GM18909 (cell line): ENCODE measurements around the gene PLAC8L1.
"Not testable (repeated sequence)": the region's sequence is repeated elsewhere in the genome, so short reads cannot be mapped to it uniquely, and the experiment has no call there.

Experiments
- ATAC-seq: cut with Tn5 transposase; IDR thresholded peaks from one replicate; pipeline ENCODE4 v1.9.1; 2021; ENCODE audit warnings: mild to moderate bottlenecking; ENCODE audit not compliant: unreplicated experiment, poor library complexity

The PLAC8L1 gene, protein sequence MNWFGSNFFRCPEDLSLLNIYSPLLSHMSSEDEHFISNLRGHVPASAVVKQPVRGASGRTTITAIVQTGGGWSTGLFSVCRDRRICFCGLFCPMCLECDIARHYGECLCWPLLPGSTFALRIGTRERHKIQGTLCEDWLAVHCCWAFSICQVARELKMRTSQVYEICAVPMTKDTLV

DNA sequence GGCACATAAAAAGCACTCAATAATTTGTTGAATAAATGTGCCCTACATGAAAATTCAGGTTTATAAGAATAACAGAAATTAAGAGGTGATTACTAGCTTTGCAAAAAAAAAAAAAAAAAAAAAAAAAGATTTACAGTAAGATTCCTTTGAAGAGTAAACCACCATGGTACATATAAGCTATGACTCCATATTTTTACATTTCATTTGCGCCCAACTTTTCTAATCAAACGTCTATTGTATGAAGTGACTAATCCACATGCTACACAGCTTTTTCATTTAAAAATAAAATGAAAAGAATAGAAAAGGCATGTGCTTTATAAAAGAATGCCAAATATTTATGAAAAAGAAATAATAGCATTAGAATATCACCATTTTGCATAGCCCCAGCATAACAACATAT, at the start of gene PLAC8L1:
PLAC8L1 (minus strand) TSS at position 101 of the 400 bp plus-strand sequence. CDS start 1,266 bp downstream, outside the sequence.
- ATAC-seq, result no peak

DNA sequence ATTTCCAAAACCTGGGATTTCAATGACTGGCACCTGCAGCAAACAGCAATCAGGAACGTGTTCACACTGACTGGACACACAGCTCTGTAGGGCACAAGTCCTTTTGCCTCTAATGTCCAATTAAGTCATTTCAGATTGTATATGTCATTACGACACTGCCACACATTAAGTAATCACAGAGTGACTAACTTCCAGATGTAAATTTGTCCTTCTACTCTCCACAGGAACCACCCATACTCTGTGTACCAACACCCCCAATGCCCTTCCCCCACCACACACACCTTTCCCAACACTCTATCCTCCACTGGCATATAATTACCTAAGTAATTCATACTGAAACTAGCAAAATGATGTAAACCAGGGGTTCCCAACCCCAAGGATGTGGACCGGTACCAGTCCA, 46.6 kb upstream of the PLAC8L1 start:
- no peak for ATAC-seq

DNA sequence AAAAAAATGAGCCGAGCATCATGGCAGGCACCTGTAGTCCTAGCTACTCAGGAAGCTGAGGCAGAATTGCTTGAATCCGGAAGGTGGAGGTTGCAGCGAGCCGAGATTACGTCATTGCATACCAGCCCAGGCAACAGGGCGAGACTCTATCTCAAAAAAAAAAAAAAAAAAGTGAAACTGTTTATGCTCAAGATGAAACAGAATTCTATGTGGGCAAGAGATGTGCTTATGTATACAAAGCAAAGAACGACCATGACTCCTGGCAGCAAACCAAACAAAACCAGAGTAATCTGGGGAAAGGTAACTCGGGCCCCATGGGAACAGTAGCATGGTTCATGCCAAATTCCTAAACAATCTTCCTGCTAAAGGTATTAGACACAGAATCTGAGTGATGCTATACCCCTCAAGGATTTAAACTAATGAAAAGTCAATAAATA, 32.6 kb upstream of the PLAC8L1 start:
- ATAC-seq, result no peak

DNA sequence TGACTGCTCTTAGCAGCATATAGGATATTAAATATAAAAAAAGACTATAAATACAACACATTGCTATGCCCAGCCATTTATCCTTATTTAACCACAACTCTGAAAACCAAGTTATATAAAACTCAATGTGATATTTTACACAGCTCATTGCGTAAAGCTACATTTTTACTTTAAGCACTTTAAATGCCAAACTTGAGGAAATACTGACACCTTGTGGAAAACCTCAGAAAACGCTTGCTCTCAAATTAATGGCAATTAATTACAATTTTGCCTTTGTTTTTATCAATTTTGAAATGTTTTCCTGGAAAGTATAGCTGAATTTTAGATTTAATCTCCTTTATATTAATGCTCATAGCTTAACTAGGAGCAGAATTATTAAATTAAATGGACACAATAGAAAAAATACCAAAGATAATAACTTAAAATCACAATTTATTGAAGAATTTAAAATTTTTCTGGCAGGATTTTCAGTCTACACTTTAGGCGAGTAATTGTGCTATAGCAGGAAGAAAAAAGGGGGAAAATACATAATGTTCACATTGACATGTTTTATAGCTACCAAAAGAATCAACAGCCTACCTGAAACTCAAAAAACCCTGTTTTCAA, 25.2 kb upstream of the PLAC8L1 start:
- no peak for ATAC-seq

DNA sequence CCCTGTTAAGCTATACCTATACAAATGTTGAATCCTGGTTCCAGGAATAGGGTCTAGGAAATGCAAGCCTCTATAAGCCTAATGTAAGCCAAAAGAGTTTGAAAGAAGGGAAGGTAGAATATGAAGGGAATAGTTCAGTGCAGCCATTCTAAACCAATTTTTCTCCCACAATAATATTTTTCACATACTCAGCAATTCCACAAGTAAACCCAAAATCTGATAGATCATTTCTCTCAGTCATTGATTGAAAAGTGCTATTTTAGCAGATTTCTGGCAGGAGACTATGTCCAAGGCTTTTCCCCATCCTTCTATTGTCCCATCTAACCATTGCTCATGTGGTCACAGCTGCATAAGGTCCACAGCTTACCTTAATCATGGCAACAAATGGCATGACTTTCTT, 20.7 kb upstream of the PLAC8L1 start:
- no peak for ATAC-seq

DNA sequence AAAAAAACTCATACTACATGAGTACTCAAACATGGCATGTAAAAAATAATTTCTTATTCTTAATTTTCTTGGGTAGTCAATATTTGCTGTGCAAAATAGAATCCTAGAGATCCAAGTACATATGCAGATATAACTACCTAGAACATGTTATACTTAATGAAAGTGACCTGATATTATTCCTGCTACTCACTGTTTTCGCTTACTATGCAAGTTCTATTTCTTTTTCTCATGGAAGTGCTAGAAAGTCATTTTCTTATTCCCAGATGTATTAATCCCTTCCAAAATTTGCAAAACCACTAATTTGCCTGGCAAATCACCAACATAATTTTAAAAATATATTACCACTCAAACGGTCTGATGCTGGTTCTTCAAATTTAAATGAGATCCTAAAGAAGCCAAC, 19.2 kb upstream of the PLAC8L1 start:
- ATAC-seq, result no peak

DNA sequence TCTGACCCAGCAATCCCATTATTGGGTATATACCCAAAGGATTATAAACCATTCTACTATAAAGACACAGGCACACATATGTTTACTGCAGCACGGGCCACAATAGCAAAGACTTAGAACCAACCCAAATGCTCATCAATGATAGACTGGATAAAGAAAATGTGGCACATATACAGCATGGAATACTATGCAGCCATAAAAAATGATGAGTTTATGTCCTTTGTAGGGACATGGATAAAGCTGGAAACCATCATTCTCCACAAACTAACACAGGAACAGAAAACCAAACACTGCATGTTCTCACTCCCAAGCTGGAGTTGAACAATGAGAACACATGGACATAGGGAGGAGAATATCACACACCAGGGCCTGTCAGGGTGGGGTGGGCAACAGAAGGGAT, 16.1 kb upstream of the PLAC8L1 start:
- not testable (repeated sequence) for ATAC-seq

DNA sequence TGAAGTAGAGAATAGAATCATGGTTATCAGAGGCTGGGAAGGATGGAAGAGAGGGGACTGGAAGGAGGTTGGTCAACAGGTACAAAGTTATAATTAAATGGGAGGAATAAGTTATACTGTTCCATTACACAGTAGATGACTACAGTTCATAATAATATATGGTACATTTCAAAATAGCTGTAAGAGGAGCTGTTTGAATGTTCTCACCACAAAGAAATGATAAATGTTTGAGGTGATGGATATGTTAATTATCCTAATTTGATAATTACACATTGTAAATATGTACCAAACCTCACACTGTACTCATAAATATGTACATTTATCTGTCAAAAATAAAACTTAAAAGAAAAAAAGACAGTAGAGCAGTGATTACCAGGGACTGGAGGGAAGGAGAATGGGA, 12.9 kb upstream of the PLAC8L1 start:
- no peak for ATAC-seq

DNA sequence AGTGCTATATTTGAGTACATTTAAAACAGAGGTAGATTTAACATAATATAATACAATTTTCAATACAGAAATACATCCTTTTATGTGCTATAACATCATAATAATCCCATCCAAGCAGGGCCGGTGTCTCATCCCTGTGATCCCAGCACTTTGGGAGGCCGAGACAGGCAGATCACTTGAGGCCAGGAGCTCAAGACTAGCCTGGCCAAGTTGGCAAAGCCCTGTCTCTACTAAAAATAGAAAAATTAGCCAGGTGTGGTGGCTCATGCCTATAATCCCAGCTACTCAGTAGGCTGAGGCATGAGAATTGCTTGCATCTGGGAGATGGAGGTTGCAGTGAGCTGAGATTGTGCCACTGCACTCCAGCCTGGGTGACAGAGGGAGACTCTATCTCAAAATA, 11.8 kb upstream of the PLAC8L1 start:
- not testable (repeated sequence) for ATAC-seq

DNA sequence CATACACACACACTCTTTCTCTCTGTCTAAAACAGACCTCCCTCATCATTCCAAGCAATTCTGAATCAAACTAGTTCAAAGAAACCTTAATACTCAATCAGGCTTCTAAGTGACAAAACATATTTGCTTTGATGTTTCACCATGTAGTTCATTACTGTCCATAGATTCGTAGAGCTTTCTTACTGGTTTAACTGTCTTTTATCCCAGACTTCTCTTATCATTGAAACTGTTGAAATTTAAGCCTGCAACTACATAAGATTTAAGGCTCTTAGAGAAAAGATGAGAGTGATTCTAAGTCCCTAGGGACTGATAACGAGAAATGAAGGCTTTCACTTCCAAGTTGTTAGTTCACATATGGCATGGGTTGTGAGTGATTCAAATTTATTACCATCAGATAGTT, 11.0 kb upstream of the PLAC8L1 start:
- no peak for ATAC-seq

DNA sequence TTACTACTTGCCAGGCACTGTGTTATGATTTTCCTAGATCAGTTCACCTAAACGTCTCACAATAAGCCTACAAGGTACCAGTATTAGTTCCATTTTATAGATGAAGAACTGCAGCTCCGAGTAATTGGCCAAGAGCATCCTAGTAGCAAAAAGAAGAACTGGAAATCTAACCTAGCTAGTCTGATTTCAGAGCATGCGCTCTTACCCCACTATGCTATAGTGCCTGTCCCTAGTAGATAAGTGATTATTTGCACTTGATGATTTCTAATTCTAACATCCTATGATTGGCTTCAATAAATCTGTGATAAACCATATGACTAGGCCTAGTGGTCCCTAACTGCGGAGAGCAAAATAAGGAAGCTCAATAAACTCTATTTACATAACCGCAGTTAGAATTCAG, 7.1 kb upstream of the PLAC8L1 start:
- ATAC-seq, result no peak

DNA sequence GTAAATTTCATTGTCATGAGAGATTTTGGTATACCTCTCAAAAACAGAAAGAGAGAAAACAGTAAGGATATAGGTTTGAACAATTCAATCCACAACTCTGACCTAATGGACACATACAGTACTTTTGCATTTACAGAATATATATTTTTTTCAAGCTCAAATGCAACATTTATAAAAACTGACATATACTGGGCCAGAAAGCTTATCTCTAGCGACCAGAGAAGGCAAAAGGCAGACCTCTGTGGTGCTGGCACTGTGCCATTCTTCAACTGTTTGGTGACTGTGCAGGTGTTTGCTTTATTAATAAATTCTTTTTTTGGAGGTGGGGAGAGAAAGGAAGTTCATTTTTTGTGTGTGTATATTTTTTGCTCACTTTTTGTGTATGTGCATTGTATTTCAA, 6.0 kb upstream of the PLAC8L1 start:
- ATAC-seq, result no peak

DNA sequence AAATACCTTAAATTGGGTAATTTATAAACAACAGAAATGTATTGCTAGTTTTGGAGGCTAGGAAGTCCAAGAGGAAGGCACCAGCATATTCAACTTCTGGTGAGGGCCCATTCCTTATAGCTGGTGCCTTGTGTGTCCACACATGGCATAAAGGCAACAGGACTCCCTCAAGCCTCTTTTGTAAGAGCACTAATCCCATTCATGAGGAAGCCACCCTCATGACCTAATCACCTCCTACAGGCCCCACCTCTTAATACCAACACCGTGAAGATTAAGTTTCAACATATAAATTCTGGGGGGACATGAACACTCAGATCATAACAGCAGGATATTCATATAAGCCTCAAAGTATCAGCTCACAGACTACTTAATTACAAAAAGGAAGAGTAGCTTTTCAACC, 4.0 kb upstream of the PLAC8L1 start:
- no peak for ATAC-seq

DNA sequence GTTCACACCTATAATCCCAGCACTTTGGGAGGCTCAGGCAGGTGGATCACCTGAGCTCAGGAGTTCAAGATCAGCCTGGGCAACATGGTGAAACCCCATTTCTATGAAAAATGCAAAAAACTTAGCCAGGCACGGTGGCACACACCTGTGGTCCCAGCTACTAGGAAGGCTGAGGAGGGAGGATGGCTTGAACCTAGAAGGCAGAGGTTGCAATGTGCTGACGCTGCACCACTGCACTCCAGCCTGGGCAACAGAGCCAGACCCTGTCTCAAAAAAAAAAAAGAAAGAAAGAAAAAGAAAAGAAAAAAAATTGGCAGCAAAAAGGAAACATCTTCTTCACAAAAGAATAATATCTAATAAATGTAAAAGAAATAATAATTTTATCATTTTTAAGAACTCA, 3.5 kb upstream of the PLAC8L1 start:
- not testable (repeated sequence) for ATAC-seq

DNA sequence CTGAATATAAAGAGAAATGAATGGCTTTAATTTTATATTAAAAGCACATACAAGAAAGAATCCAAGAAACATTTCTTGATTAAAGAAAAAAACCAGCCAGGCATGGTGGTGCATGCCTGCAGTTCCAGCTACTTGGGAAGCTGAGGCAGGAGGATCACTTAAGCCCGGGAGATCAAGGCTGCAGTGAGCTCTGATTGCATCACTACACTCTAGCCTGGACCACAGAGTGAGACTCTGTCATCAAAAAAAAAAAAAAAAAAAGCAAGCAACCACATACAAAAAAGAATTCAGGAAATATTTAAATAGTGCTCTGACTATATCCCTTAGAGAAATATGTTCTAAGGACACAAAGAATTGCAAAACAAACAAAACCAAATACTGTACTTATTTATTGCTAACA, 2.5 kb upstream of the PLAC8L1 start:
- ATAC-seq, result no peak

DNA sequence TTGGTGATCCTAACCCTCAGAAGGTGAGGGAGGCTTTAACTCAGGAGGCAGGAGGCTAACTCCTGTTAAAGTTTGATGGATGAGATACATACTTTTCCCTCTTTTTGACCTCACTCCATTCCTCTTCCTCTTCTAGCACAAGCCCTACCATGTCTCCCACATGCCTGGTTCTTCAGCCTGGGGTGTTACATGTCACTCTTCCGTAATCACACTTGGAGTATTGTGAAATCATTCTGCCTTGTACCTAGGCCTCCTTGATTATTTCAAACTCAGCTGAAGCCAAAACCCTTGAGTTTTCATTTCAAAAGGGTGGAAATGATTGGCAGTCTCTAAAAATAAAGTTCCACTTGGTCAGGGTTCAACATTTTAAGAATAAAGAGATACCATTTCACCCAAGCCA, 1.8 kb downstream of the PLAC8L1 start:
- ATAC-seq, result no peak

DNA sequence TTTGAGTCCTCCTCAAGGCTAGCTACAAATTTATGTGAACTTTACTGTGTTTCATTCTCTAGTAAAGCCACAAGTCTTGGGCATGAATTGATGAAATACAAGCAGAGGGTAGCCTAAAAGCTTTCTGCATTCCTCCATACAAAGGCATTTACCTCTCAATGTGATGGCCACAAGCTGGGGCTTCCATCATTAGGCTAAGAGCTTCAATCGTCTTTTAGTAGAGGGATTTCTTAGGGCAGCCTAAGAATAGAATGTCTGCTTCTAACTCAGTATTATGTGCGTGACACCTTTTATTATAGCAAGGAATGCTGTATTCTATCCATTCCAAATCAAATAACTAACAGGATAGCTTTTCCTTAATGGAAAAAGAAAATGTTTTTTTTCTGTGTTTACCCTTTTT, 3.7 kb downstream of the PLAC8L1 start:
- ATAC-seq, result no peak

DNA sequence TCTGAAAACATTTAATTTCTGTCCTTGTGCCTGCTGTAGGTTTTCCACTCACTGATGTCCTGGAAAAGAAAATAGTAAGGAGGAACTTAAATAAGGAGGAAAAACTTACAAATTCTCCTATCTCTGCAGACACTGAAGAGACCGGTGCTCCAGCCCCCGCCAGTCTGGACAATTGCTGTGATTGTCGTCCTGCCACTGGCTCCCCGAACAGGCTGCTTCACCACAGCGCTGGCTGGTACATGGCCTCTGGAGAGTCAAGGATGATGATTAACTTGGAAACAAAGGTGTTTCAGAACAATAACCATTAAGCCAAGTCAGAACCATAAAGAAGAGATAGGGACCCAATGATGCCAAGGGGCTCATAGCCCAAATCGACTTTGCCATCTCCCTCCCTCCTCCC, 7.3 kb downstream of the PLAC8L1 start:
- ATAC-seq, result no peak

DNA sequence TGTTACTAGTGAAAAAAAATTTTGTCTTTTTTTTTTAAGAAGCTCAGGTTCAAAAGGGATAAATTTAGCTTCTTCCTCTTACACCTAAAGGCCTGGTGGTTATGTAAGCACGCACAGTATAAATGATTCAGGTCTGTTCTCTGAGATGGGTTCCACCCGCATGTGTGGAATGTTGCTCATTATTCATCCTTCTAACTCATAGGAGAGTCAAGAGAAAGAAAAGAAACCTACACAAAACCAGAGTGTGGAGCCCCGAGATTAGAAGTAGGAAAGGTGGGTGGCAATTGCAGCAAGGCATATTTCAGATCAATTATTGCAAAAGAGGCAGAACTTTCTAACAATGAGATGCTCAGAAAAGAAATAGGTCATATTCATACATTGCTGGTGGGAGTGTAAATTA, 13.5 kb downstream of the PLAC8L1 start:
- ATAC-seq, result no peak

DNA sequence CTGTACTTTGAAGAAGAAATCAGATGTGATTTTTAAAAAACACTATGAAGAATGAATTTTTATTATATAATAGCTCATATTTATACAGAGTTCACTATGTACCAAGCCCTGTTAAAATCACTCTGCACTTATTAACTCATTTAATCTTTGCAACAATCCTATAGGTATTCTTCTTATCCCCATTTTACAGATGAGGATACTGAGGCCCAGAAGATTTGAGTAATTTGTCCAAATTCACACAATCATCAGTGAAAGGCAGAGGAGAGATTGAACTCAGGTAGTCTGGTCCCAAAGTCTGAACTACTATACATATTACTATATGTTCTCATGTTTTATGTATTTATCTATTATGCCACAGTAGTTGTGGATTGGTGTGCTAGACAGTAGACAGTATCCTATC, 16.1 kb downstream of the PLAC8L1 start:
- ATAC-seq, result no peak

DNA sequence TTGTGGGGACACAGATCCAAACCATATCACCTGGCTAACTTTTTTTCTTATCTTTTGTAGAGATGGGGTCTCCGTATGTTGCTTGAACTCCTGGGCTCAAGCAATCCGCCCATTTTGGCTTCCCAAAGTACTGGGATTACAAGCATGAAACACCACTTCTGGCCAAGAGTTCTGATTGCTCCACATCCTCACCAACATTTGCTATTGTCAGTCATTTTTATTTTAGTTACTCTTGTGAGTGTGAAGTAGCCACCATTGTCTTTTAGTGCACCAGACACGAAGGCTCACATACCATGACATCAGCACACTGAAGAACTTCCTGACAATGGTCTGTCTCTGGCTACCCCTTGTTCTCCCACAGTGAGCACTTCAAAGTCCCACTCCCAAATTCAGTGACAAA, 17.3 kb downstream of the PLAC8L1 start:
- ATAC-seq, result no peak

DNA sequence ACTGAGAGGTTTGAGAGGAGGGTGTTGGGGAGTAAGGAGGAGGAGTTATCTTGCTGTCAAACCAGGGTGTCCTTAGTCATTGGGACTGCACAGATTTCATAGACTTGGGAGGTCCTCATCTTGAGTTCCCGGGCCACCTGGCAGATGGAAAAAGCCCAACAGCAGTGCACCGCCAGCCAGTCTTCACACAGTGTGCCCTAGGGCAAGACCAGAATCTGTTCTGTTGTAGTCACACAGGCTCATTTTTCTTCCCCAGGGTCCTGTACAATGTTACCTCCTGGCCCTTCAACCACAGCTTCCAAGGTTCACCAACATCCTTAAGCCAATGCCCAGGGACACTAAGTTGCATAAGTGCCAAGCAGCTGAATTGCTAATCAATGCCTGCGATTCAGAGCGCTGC, 21.0 kb downstream of the PLAC8L1 start:
- no peak for ATAC-seq
